WTC11 (cell line): ENCODE results near the gene PMIS2. TPM values are rescaled to one million over a fixed set of nuclear protein-coding genes. Genes with fewer than 3 reads are reported as not detected.

Source experiments
- ATF3 ChIP-seq: sonication (generic); formaldehyde crosslinking; conservative IDR thresholded peaks from 2 replicates; pipeline ENCODE4 v1.8.1; 2022; ENCODE audit warnings: mild to moderate bottlenecking, missing genetic modification reagents
- CDX4 ChIP-seq: fragments of 250-450 bp; sonication (Bioruptor Pico); IDR thresholded peaks from 2 replicates; pipeline ENCODE4 v1.9.0; 2021; ENCODE audit warnings: moderate library complexity, mild to moderate bottlenecking, inconsistent platforms, borderline replicate concordance
- CREB1 ChIP-seq: sonication (generic); formaldehyde crosslinking; IDR thresholded peaks from 2 replicates; pipeline ENCODE4 v1.8.0; 2023; ENCODE audit warnings: mild to moderate bottlenecking, missing genetic modification reagents
- ERG ChIP-seq: fragments of 250-450 bp; sonication (Bioruptor Pico); IDR thresholded peaks from 2 replicates; pipeline ENCODE4 v1.8.0; 2021; ENCODE audit warnings: mild to moderate bottlenecking
- ESRRA ChIP-seq: sonication (generic); formaldehyde crosslinking; IDR thresholded peaks from 2 replicates; pipeline ENCODE4 v1.8.1; 2022; ENCODE audit warnings: mild to moderate bottlenecking, missing genetic modification reagents, borderline replicate concordance
- FOXK1 ChIP-seq: sonication (generic); formaldehyde crosslinking; IDR thresholded peaks from 2 replicates; pipeline ENCODE4 v1.8.0; 2022; ENCODE audit warnings: mild to moderate bottlenecking, moderate library complexity, missing genetic modification reagents
- GABPB1 ChIP-seq: sonication (generic); formaldehyde crosslinking; IDR thresholded peaks from 2 replicates; pipeline ENCODE4 v1.8.1; 2023; ENCODE audit warnings: mild to moderate bottlenecking, missing genetic modification reagents
- GRHL2 ChIP-seq: fragments of 250-450 bp; sonication (Bioruptor Pico); IDR thresholded peaks from 2 replicates; pipeline ENCODE4 v1.8.0; 2022; ENCODE audit warnings: mild to moderate bottlenecking, moderate library complexity; ENCODE audit not compliant: insufficient replicate concordance, severe bottlenecking
- HMGA2 ChIP-seq: fragments of 250-450 bp; sonication (Bioruptor Pico); IDR thresholded peaks from 2 replicates; pipeline ENCODE4 v1.4.0; 2021; ENCODE audit warnings: mild to moderate bottlenecking, moderate library complexity
- JAZF1 ChIP-seq: fragments of 250-450 bp; sonication (Bioruptor Pico); IDR thresholded peaks from 2 replicates; pipeline ENCODE4 v1.9.0; 2021; ENCODE audit warnings: moderate library complexity, mild to moderate bottlenecking, inconsistent platforms
- MAX ChIP-seq: sonication (generic); formaldehyde crosslinking; IDR thresholded peaks from 2 replicates; pipeline ENCODE4 v1.8.0; 2022; ENCODE audit warnings: mild to moderate bottlenecking, missing genetic modification reagents
- MXD4 ChIP-seq: fragments of 250-450 bp; sonication (Bioruptor Pico); IDR thresholded peaks from 2 replicates; pipeline ENCODE4 v1.8.0; 2021; ENCODE audit warnings: mild to moderate bottlenecking, moderate library complexity, borderline replicate concordance
- NFE2L1 ChIP-seq: sonication (generic); formaldehyde crosslinking; IDR thresholded peaks from 2 replicates; pipeline ENCODE4 v1.8.1; 2023; ENCODE audit warnings: missing genetic modification reagents
- NFYB ChIP-seq: sonication (generic); formaldehyde crosslinking; conservative IDR thresholded peaks from 2 replicates; pipeline ENCODE4 v1.8.0; 2022; ENCODE audit warnings: low read depth, missing genetic modification reagents
- NR2C2 ChIP-seq: sonication (generic); formaldehyde crosslinking; IDR thresholded peaks from 2 replicates; pipeline ENCODE4 v1.8.0; 2022; ENCODE audit warnings: mild to moderate bottlenecking, missing genetic modification reagents
- RELA ChIP-seq: sonication (generic); formaldehyde crosslinking; IDR thresholded peaks from 2 replicates; pipeline ENCODE4 v1.8.1; 2022; ENCODE audit warnings: missing genetic modification reagents, mild to moderate bottlenecking, borderline replicate concordance
- RORB ChIP-seq: fragments of 250-450 bp; sonication (Bioruptor Pico); IDR thresholded peaks from 2 replicates; pipeline ENCODE4 v1.9.0; 2021; ENCODE audit warnings: mild to moderate bottlenecking
- SMAD4 ChIP-seq: sonication (generic); formaldehyde crosslinking; IDR thresholded peaks from 2 replicates; pipeline ENCODE4 v1.8.0; 2022; ENCODE audit warnings: mild to moderate bottlenecking, missing genetic modification reagents
- TCF7 ChIP-seq: sonication (generic); formaldehyde crosslinking; IDR thresholded peaks from 2 replicates; pipeline ENCODE4 v1.8.0; 2022; ENCODE audit warnings: mild to moderate bottlenecking, low read depth, missing genetic modification reagents, moderate library complexity
- TEAD1 ChIP-seq: sonication (generic); formaldehyde crosslinking; IDR thresholded peaks from 2 replicates; pipeline ENCODE4 v1.8.0; 2022; ENCODE audit warnings: mild to moderate bottlenecking, missing genetic modification reagents
- TP53 ChIP-seq: sonication (generic); formaldehyde crosslinking; IDR thresholded peaks from 2 replicates; pipeline ENCODE4 v1.8.1; 2023; ENCODE audit warnings: mild to moderate bottlenecking, missing genetic modification reagents
- ZNF121 ChIP-seq: sonication (generic); formaldehyde crosslinking; IDR thresholded peaks from 2 replicates; pipeline ENCODE4 v1.8.0; 2023; ENCODE audit warnings: missing genetic modification reagents
- ZNF263 ChIP-seq: sonication (generic); formaldehyde crosslinking; IDR thresholded peaks from 2 replicates; pipeline ENCODE4 v1.8.1; 2022; ENCODE audit warnings: low read depth, mild to moderate bottlenecking, moderate library complexity, missing genetic modification reagents
- ZNF317 ChIP-seq: sonication (generic); formaldehyde crosslinking; IDR thresholded peaks from 2 replicates; pipeline ENCODE4 v1.8.1; 2023; ENCODE audit warnings: low read depth, mild to moderate bottlenecking, moderate library complexity, missing genetic modification reagents, borderline replicate concordance
- ZNF416 ChIP-seq: fragments of 250-450 bp; sonication (Bioruptor Pico); IDR thresholded peaks from 2 replicates; pipeline ENCODE4 v1.9.0; 2021; ENCODE audit warnings: mild to moderate bottlenecking, inconsistent platforms
- ZNF512 ChIP-seq: sonication (generic); formaldehyde crosslinking; IDR thresholded peaks from 2 replicates; pipeline ENCODE4 v1.8.1; 2022; ENCODE audit warnings: missing genetic modification reagents, borderline replicate concordance
- ZNF532 ChIP-seq: fragments of 250-450 bp; sonication (Bioruptor Pico); IDR thresholded peaks from 2 replicates; pipeline ENCODE4 v1.9.0; 2021; ENCODE audit warnings: mild to moderate bottlenecking, borderline replicate concordance
- ZSCAN18 ChIP-seq: fragments of 250-450 bp; sonication (Bioruptor Pico); IDR thresholded peaks from 2 replicates; pipeline ENCODE4 v2.1.2; 2022; ENCODE audit warnings: mild to moderate bottlenecking, moderate library complexity
- total RNA-seq: library from RNA; stranded (reverse); gene quantifications from 3 replicates; pipeline ENCODE4 v1.2.3, GENCODE V29; 2021

PMIS2 gene
- total RNA-seq, 1 experiment from 2014 or later, result not detected

GRCh38 chr19:35545001-35545854 is 40.7 kb upstream of the PMIS2 start, which contains the start of gene TMEM147 (continued):
- TF ChIP-seq ESRRA (CRISPR knock-in tag), result peak; percentile 51; the same call in 1 of the 2 replicates
- TF ChIP-seq ERG (CRISPR knock-in tag), result no peak
- no peak for TF ChIP-seq JAZF1 (CRISPR knock-in tag)
- no peak for TF ChIP-seq CDX4 (CRISPR knock-in tag)
- TF ChIP-seq NFE2L1 (CRISPR knock-in tag), result peak; percentile 27; the same call in 1 of the 2 replicates
- peak; percentile 97 for TF ChIP-seq MAX
- no peak for TF ChIP-seq RORB (CRISPR knock-in tag)
- no peak for TF ChIP-seq ZNF512 (CRISPR knock-in tag)
- no peak for TF ChIP-seq RELA (CRISPR knock-in tag)
- TF ChIP-seq NR2C2 (CRISPR knock-in tag), result no peak
- no peak for TF ChIP-seq GRHL2 (CRISPR knock-in tag)
- TF ChIP-seq TCF7 (CRISPR knock-in tag), result no peak
- TF ChIP-seq GABPB1 (CRISPR knock-in tag), result 0 out of 2 replicates have a peak, but pooled peaks have one; percentile 72
- TF ChIP-seq ZNF416, result no peak
- TF ChIP-seq MXD4, result no peak
- TF ChIP-seq NFYB, result no peak; the same call in 1 of the 2 replicates
- no peak for TF ChIP-seq ZNF121
- no peak for TF ChIP-seq ZNF317 (CRISPR knock-in tag)
- TF ChIP-seq ZNF532 (CRISPR knock-in tag), result no peak
- no peak for TF ChIP-seq ZNF263
- peak; percentile 75; the same call in 1 of the 2 replicates for TF ChIP-seq TEAD1
- TF ChIP-seq TP53 (CRISPR knock-in tag), result peak; percentile 68
- TF ChIP-seq ATF3 (CRISPR knock-in tag), result no peak
- TF ChIP-seq FOXK1 (CRISPR knock-in tag), result peak; percentile 75
- 0 out of 2 replicates have a peak, but pooled peaks have one; percentile 10 for TF ChIP-seq HMGA2 (CRISPR knock-in tag)
- TF ChIP-seq CREB1 (CRISPR knock-in tag), result peak; percentile 87
- TF ChIP-seq SMAD4 (CRISPR knock-in tag), result no peak
- no peak for TF ChIP-seq ZSCAN18 (CRISPR knock-in tag)
